CD4-positive, alpha-beta T cell treated with Interleukin-15 for 1 hour (primary cell): Measurements from ENCODE around the gene CAMTA1.

Experiments
- DNase-seq: peaks from one replicate; pipeline ENCODE4 v3.0.0-alpha.2; 2020

The CAMTA1 gene

DNA sequence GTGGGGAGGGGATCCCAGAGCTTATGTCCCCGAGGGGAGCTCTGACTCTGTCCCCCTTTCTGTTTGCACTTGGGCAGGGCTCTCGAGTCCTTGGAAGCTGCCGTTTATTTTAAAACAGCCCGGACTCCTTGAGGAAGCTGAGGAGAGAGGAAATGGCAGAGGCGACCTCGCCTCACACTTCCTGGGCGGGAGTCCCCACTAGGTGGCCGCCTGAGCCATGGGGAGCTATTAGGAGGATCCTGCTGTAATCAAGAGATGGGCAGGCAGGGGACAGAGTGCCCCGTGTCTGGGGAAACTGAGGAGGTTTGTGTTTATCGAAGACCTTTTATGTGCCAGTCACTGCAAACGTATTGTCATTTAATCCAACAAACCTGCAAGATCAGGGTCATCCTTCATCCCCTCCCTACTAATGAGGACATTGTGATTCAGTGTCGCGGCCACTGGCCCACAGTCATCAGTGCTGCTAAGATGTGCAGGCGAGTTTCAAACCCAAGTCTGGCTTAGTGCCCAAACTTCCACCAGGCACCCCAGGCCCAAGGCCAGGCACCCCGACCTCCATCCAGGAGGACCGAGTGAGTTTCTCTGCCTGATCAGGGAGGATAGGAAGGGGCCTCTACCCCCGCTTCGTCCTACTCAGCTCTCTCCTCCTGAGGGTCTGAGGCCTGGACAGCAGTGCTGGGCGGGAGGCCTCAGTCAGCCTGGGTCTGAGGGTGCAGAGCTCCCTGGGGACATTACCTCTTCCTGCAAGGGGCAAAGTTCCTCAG, 669.0 kb downstream of the CAMTA1 start:
- no peak for DNase-seq

- DNase-seq = no peak
Measured at GRCh38 chr1:7454895-7455784, 669.9 kb downstream of the CAMTA1 start.

GRCh38 chr1:7455796-7456721, 670.8 kb downstream of the CAMTA1 start:
- no peak for DNase-seq

DNA sequence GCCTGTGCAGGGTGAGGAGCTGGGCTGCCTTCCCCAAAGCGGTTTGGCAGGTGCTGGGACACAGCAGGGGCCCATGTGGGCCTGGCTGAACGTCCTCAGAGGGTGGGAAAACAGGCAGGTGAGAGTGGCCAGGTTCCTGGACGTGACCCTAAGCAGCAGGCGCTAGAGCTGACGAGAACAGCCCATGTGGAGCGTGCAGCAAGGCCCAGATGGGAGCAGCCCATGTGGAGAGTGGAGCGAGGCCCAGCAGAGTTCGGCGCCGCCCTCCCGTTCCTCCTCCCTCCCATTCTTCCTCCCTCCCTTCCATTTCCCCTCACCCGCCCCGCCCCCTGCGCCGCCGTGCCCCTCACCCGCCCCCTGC, 671.4 kb downstream of the CAMTA1 start:
- no peak for DNase-seq

GRCh38 chr1:7457811-7458210, 672.6 kb downstream of the CAMTA1 start:
- DNase-seq = no peak

DNA sequence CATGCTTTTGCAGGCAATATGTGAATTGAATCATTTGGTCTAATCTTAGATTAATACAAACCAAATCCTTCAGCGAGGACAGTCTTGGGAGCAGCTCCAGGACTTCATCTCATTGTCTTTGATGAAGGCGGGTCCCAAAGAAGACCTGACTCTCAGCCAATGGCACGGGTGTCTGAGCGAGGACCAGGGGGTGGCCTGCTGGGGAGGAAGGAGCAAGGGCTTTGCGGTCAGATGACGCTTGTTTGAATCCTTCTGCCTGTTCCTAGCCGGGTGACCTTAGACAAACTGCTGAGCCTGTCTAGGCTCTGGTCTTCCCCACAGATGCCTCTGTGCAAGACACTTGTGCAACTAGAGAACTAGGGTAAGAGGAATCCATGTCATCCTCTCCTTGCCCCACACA, 673.7 kb downstream of the CAMTA1 start:
- DNase-seq = no peak

GRCh38 chr1:7459914-7460313, 674.7 kb downstream of the CAMTA1 start:
- no peak for DNase-seq

- DNase-seq = no peak
Measured at GRCh38 chr1:7460807-7461206, 675.6 kb downstream of the CAMTA1 start.

- no peak for DNase-seq
Measured at GRCh38 chr1:7462617-7463016, 677.4 kb downstream of the CAMTA1 start.

- DNase-seq = no peak
Measured at GRCh38 chr1:7463526-7463925, 678.3 kb downstream of the CAMTA1 start.

GRCh38 chr1:7464736-7465135, 679.5 kb downstream of the CAMTA1 start:
- no peak for DNase-seq

GRCh38 chr1:7467476-7468175, 682.4 kb downstream of the CAMTA1 start:
- no peak for DNase-seq

GRCh38 chr1:7468248-7468647, 683.0 kb downstream of the CAMTA1 start:
- DNase-seq = no peak

DNA sequence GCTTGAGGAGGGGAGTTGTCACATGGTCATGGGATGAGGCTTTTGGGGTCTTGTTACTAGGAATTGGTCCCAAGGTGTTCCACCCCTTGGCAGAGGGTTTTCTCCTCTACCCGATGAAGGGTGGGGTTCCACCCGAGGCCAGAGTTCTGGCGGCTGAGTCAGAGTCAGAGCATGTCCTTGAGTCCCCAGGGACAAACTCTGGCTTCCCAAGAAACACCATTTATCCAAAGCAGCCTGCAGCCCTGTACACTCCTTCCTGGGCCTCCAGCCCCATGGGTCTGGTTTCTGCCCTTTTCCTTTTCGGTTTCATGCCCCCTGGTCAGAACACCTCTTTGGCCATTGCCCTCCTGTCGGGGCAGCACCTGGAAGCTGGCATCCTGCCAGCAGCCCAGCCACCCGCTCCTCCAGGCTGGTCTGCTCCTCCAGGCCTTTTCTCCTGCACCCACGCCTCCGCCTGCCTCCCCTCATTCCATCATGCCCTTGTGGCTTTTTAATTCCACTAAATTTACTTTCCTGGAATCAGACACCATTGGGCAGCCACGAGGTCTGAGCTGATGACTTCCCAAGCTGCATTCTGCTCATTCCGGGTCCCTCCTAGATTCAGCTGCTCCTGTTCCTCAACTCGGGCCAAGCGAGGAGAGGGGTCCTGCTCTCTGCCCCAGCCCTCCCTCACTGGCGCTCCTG, 684.1 kb downstream of the CAMTA1 start:
- no peak for DNase-seq

- no peak for DNase-seq
Measured at GRCh38 chr1:7470904-7471638, 685.8 kb downstream of the CAMTA1 start.

DNA sequence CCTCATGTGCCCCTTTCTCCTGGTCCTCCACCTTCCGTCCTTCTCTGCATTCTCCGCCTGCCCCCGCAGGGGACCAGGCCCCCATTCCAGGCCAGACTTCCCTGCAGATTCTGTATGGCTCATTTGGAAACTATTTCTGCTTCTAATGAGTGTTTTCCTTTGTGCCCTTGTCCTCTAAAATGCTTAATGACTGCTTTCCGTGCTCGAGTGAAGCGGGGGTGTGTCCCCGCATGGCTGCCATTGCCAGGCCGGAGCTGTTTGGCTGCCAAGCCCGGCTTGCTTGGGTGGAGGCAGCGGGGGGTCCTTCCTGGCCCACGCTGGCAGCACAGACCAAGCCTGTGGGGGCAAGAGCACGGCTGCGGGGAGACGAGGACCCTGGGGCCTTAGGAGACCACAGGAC, 686.6 kb downstream of the CAMTA1 start:
- DNase-seq = no peak

DNA sequence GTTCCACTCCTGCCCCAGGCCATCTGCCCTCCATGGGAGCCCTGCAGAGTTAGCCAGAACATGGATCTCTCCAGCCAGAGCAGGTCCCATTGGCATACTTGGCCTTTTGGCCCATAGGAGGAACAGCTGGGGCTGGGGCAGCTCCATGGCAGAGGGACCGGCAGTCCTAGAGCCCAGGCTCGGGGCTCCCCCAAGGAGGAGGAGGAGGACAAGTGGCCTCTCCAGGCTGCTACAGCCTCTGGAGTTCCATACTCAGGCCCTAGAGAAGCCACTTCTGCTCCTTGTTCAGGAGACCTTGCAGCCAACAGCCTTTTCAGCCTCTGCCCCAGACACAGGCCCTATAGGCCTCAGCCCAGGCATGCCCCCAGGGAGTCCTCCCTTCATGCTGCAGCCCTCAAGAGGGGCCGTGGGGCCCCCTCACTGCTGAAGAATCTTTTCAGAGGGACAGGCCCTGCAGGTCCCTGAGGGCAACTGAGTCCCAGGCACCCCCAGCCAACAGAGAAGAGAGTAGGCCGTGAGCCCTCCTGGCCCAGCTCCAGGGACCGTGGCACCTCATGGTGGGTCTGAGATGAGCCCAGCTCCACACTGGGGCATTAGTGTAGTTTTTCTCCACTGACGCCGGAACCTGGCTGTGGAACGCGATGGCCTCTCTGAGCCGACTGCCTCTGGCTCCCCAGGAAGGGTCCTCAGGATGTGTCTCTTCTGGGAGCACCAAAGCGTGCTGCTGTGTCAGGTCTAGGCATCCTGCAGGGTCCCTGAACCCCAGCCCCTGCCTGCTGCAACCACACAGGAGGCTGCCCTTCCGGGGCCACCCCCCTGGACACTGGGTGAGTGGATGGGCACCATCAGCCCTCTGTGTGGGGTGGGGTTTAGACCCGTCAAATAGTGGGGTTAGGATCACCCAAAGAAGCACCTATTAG, 688.2 kb downstream of the CAMTA1 start:
- no peak for DNase-seq

DNA sequence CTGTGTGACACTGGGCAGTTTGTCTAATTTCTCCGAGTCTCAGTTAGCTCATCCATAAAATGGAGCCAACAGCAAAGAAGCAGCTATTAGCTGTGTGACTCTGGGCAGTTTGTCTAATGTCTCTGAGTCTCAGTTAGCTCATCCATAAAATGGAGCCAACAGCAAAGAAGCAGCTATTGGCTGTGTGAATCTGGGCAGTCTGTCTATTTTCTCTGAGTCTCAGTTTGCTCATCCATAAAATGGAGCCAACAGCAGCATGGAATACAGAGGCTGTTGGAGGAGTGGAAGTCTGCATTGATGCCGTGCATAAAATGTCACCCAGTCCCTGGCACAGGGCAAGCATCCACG, 688.9 kb downstream of the CAMTA1 start:
- no peak for DNase-seq

DNA sequence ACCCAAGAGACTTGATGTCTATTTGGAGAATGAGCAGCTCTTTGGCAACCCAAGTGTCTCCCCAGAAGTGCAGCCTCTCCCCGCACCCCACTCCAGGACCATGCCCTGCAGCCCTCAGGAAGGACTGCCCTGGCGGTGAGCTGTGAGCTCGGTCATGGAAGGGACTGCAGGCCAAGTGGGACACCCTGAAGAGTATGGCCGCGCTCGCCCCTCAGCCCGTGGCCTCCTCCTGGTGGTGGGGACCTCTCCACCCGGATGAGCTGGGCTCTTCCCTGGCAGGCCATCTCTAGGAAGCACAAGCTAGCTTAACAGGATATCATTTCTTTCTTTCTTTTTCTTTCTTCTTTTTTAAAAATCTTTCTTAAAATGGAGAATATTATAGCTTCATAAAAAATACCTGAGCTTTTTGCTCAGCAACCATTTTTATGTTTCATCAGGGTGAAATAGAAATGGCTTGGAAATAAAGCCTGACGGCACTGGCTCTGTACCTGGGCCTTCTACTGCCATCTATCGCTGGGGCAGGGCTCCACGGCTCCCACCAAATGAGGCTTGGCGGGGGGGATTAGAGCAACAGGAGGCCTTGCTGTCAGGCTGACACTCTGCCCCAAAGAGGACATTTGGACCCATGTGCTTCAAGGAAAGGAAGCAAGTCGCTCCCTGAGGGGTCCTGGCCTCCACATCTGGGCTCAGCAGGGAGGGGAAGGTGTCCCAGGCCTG, 689.7 kb downstream of the CAMTA1 start:
- no peak for DNase-seq
